ENCODE data around the gene MUSTN1. TPM values are rescaled to one million over a fixed set of nuclear protein-coding genes. Genes with fewer than 3 reads are reported as not detected.

Gene MUSTN1
- total and polyA plus RNA-seq, 2 of the 13 experiments (the other 11 are each of a cell fraction or from before 2014, with no cell fraction given) = 0.84 to 1.4 TPM

DNA sequence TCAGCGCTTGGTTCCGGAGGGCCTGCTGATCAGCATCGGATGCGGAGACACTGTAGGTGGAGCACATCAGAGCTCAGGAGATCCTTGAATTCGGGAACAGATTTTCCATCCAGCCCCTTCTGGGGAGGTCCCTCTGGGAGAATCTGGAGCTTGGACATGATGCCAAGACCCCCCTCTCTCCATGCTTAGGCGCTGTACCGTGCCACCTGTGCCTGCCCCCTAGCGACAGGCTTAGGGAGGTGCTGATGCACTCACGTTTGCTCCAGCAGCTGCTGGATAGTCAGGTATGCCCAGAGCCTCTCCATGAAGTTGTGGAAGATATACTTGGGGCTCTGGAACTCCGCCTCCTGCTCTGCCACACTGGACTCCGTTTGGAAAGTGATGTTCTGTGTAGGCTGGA lies 14.1 kb downstream of the MUSTN1 start (continued):
- TF ChIP-seq RAD21 (CRISPR knock-in tag; IDR thresholded peaks at IDR 0.05) = peak; percentile 61
- no peak for TF ChIP-seq FOXC1 (CRISPR knock-in tag; IDR thresholded peaks at IDR 0.05; ENCODE audit: borderline replicate concordance)
- TF ChIP-seq GATAD2A (CRISPR knock-in tag; IDR thresholded peaks at IDR 0.05) = no peak
- peak; percentile 47 for TF ChIP-seq SMC3 (IDR thresholded peaks at IDR 0.05; ENCODE audit: low read length)
- TF ChIP-seq ZNF788 (CRISPR knock-in tag; IDR thresholded peaks at IDR 0.05; ENCODE audit: borderline replicate concordance) = no peak
- TF ChIP-seq ZSCAN20 (CRISPR knock-in tag; IDR thresholded peaks at IDR 0.05; ENCODE audit: borderline replicate concordance) = no peak
- peak; percentile 77 for TF ChIP-seq STAG1 (CRISPR knock-in tag; IDR thresholded peaks at IDR 0.05)
- TF ChIP-seq, protein P1, sequence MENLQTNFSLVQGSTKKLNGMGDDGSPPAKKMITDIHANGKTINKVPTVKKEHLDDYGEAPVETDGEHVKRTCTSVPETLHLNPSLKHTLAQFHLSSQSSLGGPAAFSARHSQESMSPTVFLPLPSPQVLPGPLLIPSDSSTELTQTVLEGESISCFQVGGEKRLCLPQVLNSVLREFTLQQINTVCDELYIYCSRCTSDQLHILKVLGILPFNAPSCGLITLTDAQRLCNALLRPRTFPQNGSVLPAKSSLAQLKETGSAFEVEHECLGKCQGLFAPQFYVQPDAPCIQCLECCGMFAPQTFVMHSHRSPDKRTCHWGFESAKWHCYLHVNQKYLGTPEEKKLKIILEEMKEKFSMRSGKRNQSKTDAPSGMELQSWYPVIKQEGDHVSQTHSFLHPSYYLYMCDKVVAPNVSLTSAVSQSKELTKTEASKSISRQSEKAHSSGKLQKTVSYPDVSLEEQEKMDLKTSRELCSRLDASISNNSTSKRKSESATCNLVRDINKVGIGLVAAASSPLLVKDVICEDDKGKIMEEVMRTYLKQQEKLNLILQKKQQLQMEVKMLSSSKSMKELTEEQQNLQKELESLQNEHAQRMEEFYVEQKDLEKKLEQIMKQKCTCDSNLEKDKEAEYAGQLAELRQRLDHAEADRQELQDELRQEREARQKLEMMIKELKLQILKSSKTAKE (CRISPR knock-in tag; IDR thresholded peaks at IDR 0.05; ENCODE audit: borderline replicate concordance) = no peak
- no peak for TF ChIP-seq ZNF724P (CRISPR knock-in tag; IDR thresholded peaks at IDR 0.05; ENCODE audit: borderline replicate concordance)

- no peak overlapping the region for H3K27ac ChIP-seq (ENCODE audit: extremely low read length, insufficient read depth, low read length)
- DNase-seq (ENCODE audit: low spot score) (no peak), FAIRE-seq (no peak), ATAC-seq (peak; percentile 49)
- intact Hi-C loops (cut with micrococcal nuclease; ENCODE audit: unreplicated experiment) (loop anchor here (2.0 to 10.0 kb wide), 2 partner anchors 45 to 77 kb away; partner anchors contain the start of genes ITIH1 and NEK4), in situ Hi-C loops (cut with HindIII; ENCODE audit: extremely low pct_ligation_motif_present, low pct_unique_long_range_greater_than_20kb) (loop anchor here (5.0 kb wide), 1 partner anchor 73 kb away; no protein-coding TSS in a partner anchor)
- BruUV-seq (replicated peaks) = no TSS peak
- H3K4me3 ChIP-seq (replicated peaks in 1 of 3; ENCODE audit: insufficient read depth in 1 of 3, low read depth in 2 of 3, low read length in 3 of 3) = no peak overlapping the region
- 71% methylated on average over 1 of the region's 2 CpGs for WGBS (ENCODE audit: low lambda C conversion rate)
- no peak overlapping the region for H3K9ac ChIP-seq (ENCODE audit: insufficient read depth, low read depth, low read length)
- H3K27me3 ChIP-seq (ENCODE audit: control insufficient read depth in 1 of 2, insufficient read depth in 2 of 2, low read length in 2 of 2) = no peaks in the 10 kb centered on the region
- CTCF ChIA-PET (ENCODE audit: low intra/inter-chr PET ratio, low total read pairs) = interaction anchor here (1.7 kb wide), 1 partner anchor 77 kb away, joined by 13 read pairs; no protein-coding TSS in a partner anchor
- H3K4me2 ChIP-seq (ENCODE audit: low read depth, low read length) = no peak overlapping the region
- H3K4me1 ChIP-seq (ENCODE audit: insufficient read depth, low read length) = peaks cover 51% of the 10 kb centered on the region
- no peaks in the 10 kb centered on the region for H3K36me3 ChIP-seq (replicated peaks in 1 of 2; ENCODE audit: control insufficient read depth in 1 of 2, insufficient read depth in 2 of 2, low read length in 2 of 2)
- no peaks in the 10 kb centered on the region for H4K20me1 ChIP-seq (ENCODE audit: insufficient read depth, low read length)
- POLR2A ChIA-PET = interaction anchor here (1.3 to 1.8 kb wide), 3 partner anchors 11 to 115 kb away, joined by 5 to 7 read pairs (median 7); partner anchors contain the start of genes GLT8D1 and SPCS1
- no peaks in the 10 kb centered on the region for H3K79me2 ChIP-seq (ENCODE audit: insufficient read depth, low read length)
- no peaks in the 10 kb centered on the region for H3K9me3 ChIP-seq (ENCODE audit: low read length)
- H2AFZ ChIP-seq (ENCODE audit: low read length) = no peak overlapping the region
- TF ChIP-seq, protein P2, sequence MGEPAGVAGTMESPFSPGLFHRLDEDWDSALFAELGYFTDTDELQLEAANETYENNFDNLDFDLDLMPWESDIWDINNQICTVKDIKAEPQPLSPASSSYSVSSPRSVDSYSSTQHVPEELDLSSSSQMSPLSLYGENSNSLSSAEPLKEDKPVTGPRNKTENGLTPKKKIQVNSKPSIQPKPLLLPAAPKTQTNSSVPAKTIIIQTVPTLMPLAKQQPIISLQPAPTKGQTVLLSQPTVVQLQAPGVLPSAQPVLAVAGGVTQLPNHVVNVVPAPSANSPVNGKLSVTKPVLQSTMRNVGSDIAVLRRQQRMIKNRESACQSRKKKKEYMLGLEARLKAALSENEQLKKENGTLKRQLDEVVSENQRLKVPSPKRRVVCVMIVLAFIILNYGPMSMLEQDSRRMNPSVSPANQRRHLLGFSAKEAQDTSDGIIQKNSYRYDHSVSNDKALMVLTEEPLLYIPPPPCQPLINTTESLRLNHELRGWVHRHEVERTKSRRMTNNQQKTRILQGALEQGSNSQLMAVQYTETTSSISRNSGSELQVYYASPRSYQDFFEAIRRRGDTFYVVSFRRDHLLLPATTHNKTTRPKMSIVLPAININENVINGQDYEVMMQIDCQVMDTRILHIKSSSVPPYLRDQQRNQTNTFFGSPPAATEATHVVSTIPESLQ (CRISPR knock-in tag; conservative IDR thresholded peaks at IDR 0.05) = no peak
- peak; percentile 25; the same call in 1 of the 2 replicates for TF ChIP-seq SIX1 (CRISPR knock-in tag; IDR thresholded peaks at IDR 0.05; ENCODE audit: borderline replicate concordance)
- no peak for TF ChIP-seq PAX8 (CRISPR knock-in tag; IDR thresholded peaks at IDR 0.05; ENCODE audit: borderline replicate concordance)
- no peak for TF ChIP-seq KDM3A (CRISPR knock-in tag; IDR thresholded peaks at IDR 0.05; ENCODE audit: low read depth)
- TF ChIP-seq CTCF (CRISPR knock-in tag; IDR thresholded peaks at IDR 0.05) = peak; percentile 37
- peak; percentile 27; the same call in 1 of the 2 replicates for TF ChIP-seq ZFX (CRISPR knock-in tag; IDR thresholded peaks at IDR 0.05; ENCODE audit: low read depth)
Measured at GRCh38 chr3:52819936-52820335, 14.9 kb downstream of the MUSTN1 start.
